ENCODE results near the gene TAS2R41.

Gene TAS2R41

DNA sequence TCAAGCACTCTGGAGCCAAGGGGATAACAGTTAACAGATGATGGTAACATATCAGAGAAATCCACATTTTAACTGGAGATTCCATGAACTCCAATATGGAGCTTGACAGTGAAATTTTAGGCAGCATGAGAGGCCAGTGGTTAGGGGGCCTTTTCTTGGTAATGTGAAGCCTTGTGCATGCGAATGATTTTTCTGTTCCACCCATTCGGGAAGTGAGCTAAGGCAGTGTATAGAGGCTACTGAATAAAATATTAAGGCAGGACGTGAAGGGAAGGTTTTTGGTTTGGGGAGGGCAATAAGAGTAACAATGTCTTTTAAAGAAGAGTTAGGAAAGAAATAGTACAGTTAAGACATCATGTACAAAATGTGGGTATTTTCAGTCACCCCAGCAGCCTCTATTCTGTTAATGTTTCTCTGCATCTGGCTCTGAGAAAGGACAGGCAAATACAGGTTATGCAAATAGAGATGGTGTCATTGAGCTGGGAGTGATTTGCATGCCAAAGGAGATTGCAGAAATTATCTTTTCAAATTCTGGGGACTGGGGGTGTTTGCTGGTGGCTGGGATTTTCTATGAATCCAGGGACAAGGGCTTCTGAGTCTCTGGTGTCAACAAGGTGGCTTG is 41.2 kb upstream of the TAS2R41 start:
- TF ChIP-seq, protein P1, sequence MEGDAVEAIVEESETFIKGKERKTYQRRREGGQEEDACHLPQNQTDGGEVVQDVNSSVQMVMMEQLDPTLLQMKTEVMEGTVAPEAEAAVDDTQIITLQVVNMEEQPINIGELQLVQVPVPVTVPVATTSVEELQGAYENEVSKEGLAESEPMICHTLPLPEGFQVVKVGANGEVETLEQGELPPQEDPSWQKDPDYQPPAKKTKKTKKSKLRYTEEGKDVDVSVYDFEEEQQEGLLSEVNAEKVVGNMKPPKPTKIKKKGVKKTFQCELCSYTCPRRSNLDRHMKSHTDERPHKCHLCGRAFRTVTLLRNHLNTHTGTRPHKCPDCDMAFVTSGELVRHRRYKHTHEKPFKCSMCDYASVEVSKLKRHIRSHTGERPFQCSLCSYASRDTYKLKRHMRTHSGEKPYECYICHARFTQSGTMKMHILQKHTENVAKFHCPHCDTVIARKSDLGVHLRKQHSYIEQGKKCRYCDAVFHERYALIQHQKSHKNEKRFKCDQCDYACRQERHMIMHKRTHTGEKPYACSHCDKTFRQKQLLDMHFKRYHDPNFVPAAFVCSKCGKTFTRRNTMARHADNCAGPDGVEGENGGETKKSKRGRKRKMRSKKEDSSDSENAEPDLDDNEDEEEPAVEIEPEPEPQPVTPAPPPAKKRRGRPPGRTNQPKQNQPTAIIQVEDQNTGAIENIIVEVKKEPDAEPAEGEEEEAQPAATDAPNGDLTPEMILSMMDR (IDR thresholded peaks at IDR 0.05; ENCODE audit: borderline replicate concordance, control extremely low read depth, extremely low read depth, insufficient read depth, missing control alignments): no peak
- DNase-seq (ENCODE audit: low spot score): no peak
- in situ Hi-C loops (cut with MboI; ENCODE audit: low sequenced_read_pairs, unreplicated experiment): no loop called here

DNA sequence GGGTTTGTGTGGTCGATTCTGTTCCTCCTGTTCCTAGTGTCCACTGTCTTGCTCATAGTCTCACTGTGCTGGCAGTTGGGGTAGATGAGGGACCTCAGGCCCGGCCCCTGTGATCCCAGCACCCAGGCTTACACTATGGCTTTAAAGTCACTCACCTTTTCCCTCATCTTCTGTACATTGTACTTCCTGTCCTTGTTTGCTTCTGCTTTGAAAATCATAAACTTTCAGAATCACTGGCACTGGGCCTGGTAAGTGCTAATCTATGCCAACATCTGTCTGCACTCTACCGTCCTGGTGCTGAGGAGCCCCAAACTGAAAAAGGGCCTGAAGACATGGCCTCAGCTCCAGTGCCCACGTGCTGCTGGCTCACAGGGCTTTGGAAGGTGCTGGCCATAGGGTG is 40.1 kb upstream of the TAS2R41 start:
- TF ChIP-seq, protein P1 (IDR thresholded peaks at IDR 0.05; ENCODE audit: borderline replicate concordance, control extremely low read depth, extremely low read depth, insufficient read depth, missing control alignments): no peak
- in situ Hi-C loops (cut with MboI; ENCODE audit: low sequenced_read_pairs, unreplicated experiment): no loop called here
- DNase-seq (ENCODE audit: low spot score): no peak

DNA sequence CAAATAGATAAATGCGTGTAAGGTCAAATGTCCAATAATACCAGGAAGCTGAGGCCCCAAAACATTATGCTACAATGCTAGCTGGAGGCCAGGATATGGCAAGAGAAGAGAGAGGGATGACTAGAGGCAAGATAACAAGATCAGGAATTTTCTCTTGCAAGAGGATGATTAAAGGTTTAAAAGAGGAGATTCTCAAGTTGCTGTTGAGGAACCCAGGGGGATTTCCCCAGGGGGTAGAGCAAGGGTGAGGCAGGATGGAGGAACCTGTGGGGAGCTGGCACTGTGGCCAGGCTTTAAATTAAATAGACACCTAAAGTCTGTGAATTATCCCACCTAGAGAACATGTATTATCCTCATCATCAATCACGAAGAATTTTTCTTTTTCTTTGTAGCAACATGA is 37.8 kb upstream of the TAS2R41 start:
- TF ChIP-seq, protein P1 (IDR thresholded peaks at IDR 0.05; ENCODE audit: borderline replicate concordance, control extremely low read depth, extremely low read depth, insufficient read depth, missing control alignments): no peak
- DNase-seq (ENCODE audit: low spot score): no peak
- in situ Hi-C loops (cut with MboI; ENCODE audit: low sequenced_read_pairs, unreplicated experiment): no loop called here

DNA sequence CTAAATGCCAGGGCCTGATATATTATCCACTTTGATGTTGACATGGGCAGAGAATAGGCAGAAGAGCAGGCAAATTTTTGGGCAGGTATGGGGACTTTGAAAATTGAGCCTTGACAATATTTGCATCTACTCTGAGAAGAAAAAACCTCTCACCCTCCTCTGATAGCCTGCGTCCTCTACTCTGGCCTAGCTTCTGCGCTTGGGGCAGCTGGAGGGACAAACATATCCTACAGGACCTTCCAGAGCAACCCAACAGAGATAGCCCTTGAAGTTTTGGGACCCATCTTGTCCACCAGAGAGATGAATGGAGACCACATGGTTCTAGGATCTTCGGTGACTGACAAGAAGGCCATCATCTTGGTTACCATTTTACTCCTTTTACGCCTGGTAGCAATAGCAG is 34.5 kb upstream of the TAS2R41 start, which contains the start of gene TAS2R60:
Gene TAS2R60 (plus strand): TSS at position 301 of the 400 bp plus-strand sequence. CDS start 0 bp downstream, at position 301.
- in situ Hi-C loops (cut with MboI; ENCODE audit: low sequenced_read_pairs, unreplicated experiment): no loop called here
- no peak for DNase-seq (ENCODE audit: low spot score)
- TF ChIP-seq, protein P1 (IDR thresholded peaks at IDR 0.05; ENCODE audit: borderline replicate concordance, control extremely low read depth, extremely low read depth, insufficient read depth, missing control alignments): no peak

DNA sequence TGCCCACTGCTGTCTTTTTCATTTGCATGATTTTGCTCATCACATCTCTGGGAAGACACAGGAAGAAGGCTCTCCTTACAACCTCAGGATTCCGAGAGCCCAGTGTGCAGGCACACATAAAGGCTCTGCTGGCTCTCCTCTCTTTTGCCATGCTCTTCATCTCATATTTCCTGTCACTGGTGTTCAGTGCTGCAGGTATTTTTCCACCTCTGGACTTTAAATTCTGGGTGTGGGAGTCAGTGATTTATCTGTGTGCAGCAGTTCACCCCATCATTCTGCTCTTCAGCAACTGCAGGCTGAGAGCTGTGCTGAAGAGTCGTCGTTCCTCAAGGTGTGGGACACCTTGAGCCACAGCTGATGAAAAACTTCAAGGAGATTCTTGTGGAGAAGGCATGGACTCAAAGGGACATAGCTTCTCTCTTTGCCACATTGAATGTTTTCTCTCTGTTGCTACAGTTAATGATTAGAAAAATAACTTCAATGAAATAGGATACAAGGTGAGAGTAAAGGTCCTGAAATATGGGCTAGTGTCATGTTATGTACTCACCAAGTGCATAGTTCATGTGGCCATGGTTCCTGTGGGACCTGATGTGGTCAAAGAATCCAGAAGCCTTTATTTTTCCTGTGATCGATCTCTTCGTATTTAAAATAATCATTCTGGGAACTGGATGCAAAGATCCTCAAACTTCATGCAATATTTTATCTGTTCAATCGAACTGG is 33.5 kb upstream of the TAS2R41 start:
- in situ Hi-C loops (cut with MboI; ENCODE audit: low sequenced_read_pairs, unreplicated experiment): no loop called here
- no peak for DNase-seq (ENCODE audit: low spot score)
- TF ChIP-seq, protein P1 (IDR thresholded peaks at IDR 0.05; ENCODE audit: borderline replicate concordance, control extremely low read depth, extremely low read depth, insufficient read depth, missing control alignments): no peak

DNA sequence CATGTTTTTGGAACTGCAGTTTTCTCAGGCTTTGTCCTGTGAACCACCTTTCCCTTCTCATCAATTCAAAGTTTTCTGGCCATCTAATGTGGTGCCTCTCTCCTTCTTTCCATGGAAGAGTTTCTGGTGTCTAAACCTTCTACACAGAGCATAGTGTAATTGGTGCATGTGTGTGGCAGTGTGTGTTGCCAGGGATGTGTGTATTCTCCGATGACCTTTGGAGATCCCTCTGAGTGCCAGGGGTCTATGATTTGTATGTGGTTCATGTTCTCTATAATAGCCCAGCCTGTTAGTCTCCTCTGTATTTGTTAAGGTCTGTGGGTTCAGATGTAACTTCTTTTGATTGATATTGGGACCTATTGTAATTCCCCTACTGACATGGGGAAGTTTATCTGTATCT is 32.9 kb upstream of the TAS2R41 start:
- TF ChIP-seq, protein P1 (IDR thresholded peaks at IDR 0.05; ENCODE audit: borderline replicate concordance, control extremely low read depth, extremely low read depth, insufficient read depth, missing control alignments): no peak
- no peak for DNase-seq (ENCODE audit: low spot score)
- in situ Hi-C loops (cut with MboI; ENCODE audit: low sequenced_read_pairs, unreplicated experiment): no loop called here

Measured in GM13976 (cell line).